NCI-H345 treated with DMSO at 0.1 percent for 48 hours (cell line): ENCODE measurements around the gene SAMD8.

Source experiments
- DNase-seq: peaks from one replicate; lab custom pipeline; 2025; ENCODE audit not compliant: unreplicated experiment; lab: John Stamatoyannopoulos, UW

Gene SAMD8

DNA sequence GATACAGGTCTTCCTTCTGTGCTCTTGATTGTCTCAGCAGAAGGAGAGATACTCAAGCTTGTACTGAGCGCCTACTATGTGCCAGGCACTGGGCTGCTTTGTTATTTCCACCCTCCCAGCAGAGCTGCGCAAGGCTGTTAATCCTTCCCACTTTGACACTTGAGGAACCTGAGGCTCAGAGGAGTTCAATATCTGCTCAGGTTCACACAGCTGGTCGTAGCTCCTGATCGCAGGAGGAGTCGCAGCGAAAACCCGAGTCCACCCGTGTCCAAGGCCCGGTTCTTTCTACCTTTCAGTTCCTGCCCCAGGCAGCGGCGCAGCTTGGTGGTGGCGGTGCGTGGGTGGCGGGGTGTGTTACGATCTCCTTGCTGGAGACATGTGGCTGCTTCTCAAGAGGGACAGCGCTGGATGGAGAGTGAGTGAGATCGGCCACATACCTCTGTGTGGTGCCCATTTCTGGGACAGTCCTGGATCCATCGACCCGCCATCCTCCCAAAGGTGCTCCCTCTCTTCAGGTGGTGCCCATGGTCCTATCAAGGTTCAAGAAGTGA is 26.5 kb upstream of the SAMD8 start:
- DNase-seq = no peak

DNA sequence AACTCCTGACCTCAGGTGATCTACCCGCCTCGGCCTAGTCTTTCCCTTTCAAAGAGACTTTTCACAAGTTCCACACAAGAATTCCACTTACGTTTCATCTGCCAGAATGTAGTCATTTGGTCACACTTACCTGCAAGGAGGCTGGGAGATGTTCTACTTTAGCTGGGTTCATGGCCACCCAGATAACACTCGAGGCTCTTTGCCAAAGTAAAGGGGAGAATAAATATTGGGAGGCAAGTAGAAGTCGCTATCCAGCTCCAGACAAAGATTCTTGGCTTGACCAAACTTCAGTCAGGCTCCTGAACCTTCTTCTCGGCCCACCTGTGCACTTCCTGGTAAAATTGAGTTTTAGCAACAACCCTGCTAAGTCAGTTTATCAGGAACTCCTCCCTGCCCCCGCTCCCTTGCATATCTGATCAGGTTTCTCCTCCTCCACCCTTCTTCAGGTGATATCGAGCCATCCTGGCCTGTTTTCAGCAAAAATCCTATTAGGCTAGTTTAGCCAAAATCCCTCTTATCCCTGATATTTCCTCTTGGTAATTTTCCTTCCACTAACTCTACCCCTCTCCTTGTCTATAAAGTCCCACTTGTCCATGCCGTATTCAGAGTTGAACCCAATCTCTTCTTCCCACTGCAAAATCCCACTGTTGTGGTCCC is 25.1 kb upstream of the SAMD8 start:
- DNase-seq = no peak

DNA sequence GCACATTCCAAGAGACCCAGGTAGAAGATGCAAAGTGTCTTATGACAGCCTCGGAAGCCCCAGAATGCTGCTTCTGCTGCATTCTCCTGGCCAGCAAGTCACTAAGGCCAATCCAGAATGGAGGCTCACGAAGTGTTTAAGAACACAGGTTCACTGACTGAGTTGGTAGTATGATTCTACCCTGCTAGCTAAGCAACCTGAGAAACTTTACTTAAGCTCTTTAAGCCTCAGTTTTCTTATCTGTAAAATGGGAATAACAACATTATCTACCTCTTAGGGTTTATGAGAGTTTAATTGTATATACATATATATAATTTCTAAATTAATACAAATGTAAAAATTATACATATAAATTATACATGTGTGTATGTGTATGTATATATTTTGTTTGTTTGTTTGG is 22.8 kb upstream of the SAMD8 start:
- DNase-seq = no peak

DNA sequence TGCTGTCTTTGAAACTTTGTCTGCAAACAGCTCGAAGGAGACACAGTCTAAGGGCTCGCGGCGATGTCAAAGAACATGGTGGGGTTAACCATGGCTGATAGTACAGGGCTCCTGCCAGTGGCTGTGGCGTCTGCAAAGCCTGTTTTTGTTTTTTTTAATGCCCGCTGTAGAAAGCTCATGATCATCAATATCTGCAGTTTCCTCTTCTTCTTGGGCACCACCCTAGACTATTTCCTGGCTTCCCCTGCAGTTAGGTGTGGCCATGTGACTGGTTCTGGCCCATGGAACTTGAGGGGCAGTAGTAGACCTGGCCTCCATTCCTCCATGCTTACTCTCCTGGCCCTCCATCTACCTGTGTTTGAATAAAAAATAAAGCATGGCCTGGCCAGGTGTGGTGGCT is 21.8 kb upstream of the SAMD8 start:
- no peak for DNase-seq

DNA sequence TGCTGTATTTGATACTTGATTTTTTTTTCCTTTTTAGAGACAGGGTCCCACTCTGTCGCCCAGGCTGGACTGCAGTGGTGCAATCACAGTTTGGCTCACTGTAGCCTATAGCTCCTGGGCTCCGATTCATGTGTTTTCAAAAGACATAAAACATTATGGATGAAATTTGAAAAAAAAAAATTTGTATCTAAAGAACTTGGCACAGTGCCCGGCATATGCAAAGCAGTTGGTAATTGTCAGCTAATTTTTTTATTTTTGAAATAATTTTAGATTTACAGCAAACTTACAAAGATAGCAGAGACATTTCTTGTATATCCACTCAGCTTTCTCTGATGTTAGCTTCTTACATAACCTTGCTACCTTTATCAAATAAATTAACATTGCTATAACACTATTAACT is 20.3 kb upstream of the SAMD8 start:
- DNase-seq = no peak

DNA sequence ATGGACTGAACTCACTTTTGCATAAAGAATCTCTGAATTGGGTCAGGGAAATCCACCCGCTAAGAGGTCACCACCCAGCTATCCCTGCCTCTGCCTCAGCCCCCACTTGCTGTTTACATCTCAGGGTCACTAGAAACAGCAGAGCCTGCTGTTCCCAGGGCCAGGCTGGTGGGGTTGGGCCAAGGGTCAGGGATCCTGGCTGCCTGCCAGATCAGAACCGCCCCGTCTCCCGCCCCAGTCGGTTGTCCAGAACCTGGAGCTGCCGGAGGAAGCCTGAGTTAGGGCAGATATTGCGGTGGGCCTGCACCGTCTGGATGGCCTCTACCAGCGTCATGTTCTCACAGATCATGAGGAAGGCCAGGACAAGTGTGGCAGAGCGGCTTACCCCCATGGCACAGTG is 17.0 kb upstream of the SAMD8 start:
- no peak for DNase-seq

DNA sequence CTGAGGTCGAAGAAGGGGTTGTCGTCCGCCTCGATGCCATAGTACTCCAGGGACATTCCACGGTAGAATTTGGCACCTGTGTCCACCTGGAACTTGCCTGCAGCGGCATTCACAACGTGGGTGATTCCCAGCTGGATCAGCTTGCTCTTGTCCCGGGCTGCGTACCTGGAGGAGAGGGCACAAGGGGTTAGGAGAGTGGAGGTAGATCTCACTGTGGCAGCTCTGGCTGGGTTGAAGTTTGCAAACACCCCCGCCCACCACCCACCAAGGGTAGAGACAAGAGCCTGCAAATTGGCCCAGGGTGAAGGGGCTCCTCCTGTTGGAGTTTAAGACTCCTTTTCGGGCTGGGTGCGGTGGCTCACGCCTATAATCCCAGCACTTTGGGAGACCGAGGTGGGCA is 15.8 kb upstream of the SAMD8 start:
- DNase-seq = no peak

DNA sequence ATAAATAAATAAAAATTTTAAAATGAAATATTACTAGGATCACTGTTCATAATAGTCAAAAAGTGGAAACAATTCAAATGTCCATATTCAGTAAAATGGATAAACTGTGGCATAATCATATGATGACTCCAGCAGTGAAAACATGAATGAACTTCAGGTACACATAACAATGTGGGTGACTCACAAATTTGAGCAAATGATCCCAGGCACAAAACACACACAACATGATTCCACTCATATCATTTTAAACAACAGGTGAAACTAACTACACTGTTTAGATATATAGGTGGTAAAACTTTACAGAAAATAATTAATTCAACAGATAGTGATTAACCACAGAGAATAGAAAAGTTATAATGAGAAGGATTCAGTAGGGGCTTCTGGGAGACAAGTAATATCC is 14.7 kb upstream of the SAMD8 start:
- no peak for DNase-seq

DNA sequence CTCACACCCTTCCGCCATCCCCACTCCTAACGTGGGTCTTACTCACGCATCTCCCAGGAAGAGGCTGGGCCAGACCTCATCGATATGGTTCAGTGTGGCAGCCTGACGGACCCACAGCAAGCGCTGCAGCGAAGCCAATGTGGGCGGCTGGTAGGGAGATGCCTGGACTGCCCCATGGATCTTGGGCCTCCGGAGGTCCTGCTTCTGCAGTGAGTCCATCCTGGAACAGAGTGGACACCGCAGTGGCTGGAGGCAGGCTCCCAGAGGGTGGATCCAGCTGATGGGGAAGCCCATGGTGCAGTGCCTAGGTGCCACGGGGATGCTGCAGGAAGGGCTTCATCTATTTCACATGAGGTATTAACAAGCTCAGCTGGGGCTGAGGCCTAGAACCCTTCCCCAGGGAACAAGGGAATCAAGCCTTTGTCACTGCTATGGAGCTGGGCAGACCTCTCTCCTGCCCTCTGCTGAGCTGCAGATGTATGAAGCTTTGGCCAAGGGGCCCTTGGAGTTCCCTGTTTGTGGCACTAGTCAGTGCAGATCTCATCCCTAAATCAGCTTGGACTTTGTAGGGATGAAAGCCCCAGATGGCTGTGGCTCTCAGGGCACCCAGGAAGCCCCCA is 13.7 kb upstream of the SAMD8 start:
- DNase-seq = no peak

DNA sequence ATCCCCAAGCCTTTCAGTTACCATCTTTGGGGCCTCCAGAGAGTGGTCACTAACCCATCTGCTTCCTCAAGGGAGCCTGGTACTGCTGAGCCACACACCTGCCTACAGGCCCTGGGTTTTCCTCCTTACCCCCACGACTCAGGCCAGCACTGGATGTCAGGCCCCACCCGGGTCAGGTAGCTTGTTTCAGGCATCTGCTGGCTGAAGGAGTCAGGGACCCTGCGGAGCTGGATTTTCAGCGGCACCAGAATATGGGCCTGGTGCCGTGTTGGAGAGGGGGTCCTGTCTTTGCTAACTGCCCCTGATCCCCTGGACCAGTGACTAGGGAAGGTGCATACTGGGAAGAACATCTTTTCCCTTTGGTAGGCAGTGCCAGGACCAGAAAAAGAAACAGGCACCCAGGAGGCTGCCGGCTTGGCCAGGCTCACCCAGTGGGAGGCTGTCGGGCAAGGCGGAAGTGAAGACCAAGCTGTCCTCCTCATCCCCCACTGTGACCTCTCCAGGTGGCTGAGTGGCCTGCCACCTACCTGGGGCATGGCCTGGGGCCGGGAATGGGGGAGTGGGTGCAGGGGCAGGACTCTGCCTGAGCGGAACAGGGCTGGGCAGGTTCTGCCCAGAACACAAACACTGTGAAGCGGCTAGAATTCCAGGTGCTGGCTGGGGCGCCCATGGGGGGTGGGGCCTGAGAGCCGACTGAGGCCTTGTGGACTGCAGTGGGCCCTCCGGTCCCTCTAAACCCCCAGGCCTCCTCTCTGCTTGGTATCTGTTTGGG is 12.4 kb upstream of the SAMD8 start:
- no peak for DNase-seq

DNA sequence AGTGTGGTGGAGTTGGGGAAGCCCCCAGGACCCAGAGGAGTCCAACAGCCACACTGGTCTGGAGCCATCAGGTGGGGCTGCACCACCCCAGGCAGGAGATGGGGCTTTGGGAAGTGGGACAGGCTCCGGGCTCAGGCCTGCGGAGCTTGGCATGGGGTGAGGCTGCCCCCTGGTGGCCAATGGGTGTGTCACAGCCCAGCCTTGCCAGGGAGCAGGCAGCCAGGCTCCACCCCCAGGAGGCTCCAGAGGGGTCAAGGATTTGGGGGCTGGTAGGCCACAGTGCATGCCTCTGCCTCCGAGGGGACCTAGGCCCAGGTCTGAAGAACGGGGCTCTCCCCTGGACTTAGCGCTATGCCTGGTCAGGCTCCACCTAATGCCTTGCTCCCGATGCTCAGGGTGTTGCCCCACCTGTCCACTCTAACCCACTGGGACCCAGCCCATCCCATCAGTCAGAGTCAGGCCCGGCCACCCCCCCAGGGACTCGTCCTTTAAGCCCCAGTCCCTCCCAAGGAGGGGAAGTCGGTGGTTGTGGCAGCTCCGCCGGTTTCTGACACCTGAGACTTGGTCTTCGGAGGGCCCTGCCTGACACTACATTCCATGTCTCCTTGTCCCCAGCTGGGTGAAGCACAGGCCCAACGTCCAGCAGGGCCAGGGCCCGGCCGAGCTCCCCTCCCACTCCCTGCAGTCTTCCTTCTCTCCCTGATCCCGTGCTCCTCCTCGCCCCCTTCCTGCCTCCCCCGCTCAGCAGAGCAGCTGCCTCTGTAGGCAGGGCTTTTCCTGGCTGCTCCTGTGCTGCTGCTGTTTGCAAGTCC is 11.3 kb upstream of the SAMD8 start:
- DNase-seq = peak; percentile 27

DNA sequence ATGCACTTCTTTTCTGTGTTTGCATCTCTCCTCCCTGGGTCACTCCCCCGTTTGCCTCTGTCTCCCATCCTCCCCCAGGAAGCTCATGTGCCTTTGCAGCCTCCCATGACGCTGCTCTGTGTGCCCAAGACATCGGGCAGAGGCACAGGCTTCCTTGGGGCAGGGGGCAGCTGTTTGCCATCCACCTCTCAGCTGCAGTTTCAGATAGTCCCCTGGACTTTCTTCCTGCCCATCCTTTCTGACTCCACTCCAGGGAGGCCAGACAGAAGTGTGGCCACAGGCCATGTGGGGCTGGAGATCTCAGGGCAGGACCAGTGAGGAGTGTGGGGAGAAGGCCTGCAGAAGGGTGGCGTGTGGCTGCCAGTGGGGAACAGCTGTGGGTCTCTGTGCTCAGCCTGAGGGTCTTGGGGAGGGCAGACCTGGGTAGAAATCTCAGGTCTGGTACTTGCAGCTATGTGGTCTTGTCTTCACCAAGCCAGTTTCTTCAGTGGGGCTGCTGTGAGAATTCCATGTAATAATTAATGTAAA is 10.6 kb upstream of the SAMD8 start:
- no peak for DNase-seq

DNA sequence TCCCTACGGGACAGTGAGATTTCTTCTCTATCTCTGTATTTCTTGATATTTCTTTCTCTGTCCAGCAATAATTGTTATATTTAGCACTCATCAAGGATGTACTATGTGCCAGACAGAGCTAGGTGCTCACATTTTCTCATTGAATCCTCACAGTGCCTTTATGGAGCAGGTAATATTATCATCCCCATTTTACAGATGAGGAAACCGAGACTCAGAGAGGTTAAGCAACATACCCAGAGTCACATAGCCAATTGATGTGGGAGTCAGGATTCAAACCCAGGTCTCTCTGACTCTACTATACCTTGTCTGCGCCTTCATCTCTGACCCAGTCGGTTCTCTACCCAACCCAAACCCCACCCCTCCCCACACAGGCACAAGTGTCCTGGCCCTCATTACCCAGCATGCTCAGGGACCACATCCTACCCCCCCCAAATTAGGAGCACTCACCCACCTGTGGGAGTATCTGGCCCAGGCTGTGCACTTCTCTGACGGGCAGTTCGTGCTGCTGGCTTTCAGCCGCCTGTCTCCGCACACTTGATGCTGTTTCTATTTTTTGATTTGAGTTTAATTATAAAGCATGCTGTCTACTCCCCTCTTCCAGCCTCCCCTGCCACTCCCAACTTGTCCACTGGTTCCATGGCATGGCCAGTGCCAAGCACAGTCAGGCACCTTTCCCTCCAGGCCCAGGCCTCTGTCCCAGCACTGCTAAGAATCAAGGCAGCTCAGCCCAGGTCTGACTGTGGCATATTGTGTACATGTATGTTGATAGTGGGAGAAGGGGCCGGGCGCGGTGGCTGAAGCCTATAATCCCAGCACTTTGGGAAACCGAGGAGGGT is 9.8 kb upstream of the SAMD8 start:
- DNase-seq = no peak

DNA sequence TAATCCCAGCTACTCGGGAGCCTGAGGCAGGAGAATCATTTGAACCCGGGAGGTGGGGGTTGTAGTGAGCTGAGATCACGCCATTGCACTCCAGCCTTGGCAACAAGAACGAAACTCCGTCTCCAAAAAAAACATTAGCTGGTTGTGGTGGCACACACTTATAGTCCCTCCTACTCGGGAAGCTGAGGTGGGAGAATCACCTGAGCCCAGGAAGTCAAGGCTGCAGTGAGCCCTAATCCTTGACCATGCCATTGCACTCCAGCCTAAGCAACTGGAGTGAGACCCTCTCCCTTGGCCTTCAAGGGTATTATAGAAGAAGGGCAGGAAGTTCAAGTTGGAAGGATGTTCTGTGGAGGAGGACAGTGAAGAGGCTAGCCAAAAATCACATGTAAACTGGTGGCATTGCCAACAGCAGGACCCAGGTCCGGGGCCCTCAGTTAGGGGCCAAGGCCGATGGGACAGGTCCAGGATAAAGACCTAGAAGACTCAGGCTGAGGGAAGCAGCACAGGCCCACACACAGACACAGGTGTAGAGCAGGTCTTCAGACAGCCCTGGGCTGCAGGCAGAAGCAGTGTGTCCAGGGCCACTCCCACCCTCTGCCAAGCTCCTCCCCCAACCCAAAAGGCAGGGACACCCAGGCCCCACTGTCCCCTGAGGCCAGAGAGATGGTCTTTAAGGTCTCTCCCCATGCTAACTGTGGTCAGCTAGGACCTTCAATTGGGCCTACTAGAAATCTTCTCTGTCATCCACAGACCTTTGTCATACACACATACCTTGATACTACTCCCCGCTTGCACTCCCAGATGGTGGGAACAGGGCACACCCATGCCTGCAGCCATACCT is 8.4 kb upstream of the SAMD8 start:
- DNase-seq = no peak

DNA sequence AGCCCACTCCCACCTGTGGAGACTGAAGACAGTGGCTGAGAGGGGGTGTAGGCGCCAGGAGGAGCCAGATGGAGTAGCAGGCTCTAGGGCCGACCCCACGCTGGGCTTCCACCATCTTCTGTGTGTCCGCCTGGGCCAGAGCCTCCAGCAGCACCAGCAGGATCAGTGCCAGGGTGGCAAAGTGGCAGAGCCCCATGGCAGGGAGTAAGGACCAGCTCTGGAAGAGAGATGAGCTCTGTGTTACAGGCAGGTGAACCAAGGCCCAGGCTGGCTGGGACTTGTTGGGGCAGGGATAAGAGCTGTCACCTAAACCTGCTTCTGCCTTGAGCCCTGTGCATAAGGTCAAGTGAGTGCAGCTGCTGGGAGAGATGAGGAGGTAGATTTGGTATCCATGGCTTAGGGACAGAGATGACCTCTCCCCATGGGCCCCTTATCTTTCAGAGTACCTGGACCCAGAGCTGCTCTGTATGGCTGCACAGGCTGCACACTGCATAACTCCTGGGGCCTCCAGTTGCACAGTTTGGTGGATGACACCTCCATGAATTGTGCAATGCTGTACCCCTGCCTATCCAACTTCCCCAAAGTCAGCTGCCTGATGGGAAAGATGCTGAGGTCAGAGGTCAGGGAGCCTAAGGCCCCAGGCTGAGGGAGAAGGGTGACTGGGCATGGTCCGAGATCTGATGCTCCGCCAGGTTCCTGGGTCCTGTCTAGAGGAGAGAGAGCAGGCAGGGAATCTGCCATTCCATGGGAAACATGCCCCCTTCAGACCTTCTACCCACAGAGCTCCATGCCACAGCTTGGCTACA is 7.4 kb upstream of the SAMD8 start:
- DNase-seq = no peak

DNA sequence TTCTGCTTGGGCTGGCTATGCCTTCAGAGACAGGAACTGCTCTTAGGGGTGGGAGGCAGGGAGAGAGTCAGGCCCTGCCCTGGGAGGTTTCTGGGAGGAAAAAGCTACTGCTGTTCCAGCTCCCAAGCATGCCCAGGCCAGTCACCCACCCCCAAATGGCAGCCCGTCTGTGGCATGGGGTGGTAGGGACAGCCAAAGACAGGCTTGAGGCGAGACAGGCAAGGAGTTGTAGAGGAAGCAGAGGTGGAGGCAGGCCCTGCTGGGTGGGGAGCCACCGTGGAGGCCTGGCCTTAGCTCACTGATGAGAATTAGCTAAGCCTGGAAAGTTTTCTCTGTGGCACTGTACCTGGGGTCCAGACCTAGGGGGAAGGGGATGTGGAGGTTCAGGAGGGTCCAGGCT is 6.6 kb upstream of the SAMD8 start:
- DNase-seq = no peak

DNA sequence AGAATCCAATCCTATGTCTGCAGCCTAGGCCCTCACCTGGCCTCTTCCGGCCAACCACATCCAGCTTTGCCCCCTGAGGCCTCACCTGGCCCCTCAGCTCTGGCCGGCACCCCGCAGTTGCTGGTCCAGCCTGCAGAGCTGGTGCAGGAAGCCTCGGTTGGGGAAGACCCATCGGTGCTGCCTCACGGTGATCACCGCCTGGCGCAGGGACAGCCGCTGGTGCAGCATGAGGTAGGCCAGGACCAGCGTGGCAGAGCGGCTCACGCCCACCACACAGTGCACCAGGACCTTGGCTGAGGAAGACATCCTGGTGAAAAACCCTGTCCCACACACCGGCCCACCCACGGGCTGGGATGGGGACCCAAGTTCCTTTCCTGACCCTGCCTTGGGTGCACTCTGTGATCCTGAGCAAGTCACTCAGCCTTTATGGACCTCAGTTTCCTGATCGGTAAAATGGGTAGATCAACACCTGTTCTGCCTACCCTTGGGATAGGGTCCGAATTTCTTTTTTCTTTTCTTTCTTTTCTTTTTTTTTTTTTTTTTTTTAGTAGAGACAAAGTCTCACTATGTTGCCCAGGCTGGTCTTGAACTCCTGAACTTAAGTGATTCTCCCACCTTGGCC is 5.8 kb upstream of the SAMD8 start:
- DNase-seq = no peak

DNA sequence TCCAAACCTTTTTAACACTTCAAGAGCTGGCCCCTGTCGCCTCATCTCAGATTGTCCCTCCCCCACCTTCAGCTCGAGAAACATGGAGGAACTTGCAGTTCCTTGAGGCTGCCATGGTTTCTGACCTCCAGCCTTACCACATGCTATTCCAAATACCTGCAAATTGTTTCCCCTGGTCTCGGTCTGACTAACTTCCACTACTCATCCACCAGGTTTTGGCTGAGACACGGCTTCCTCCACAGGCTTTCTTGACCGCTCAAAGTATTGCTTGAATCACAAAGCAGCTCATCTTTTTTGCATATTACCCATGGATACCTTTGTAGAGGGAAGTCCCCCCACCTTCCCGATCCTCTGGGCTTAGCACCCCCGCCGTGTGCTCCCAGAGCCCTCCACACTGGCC is 5.2 kb upstream of the SAMD8 start:
- DNase-seq = no peak
